ENCODE measurements around the gene RNF130.

Gene RNF130

DNA sequence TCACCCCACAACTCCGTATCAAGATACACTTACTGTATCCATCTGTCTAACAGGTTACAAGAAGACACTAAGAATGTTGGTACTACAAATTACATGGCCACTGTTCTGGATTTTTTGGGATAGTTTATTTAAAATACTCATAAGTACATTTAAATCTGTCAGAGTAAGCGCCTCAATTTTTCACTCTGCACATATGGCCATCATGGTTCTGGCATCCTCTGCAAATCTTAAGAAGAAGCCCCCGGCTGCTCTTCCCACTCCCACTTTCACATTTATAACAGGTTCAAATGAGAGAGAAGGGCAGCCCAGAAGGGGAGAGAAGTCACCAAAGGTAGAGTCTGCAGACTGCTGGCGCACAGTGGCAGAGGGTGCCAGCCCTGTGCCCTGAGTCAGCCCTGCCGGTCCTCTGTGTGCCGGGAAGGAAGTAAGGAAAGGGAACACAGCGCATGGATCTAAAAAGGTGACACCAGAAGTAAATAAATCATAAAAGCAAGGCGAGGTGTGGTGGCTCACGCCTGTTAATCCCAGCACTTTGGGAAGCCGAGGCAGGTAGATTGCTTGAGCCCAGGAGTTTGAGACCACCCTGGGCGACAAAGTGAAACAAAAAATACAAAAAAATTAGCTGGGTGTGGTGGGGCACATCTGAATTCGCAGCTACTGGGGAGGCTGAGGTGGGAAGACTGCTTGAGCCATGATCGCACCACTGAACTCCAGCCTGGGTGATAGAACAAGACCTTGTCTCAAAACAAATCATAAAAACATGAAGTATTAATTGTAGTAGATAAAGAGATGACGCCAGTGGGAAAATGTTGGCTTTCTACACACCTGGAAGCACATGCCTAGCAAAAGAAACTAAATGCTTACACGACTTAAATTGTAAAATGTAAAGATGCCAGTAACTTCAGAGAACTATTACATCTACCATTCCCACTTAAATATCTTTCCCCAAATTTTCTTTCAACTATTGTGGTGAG, 30.0 kb downstream of the RNF130 start (continued):
- TF ChIP-seq ZFP69B (tag by site-specific recombination; IDR thresholded peaks at IDR 0.05) (no peak), ZNF701 (tag by site-specific recombination; IDR thresholded peaks at IDR 0.05) (no peak), ZNF692 (tag by site-specific recombination; IDR thresholded peaks at IDR 0.05) (no peak), ZNF626 (tag by site-specific recombination; IDR thresholded peaks at IDR 0.05) (no peak)
- TF ChIP-seq, protein P1, sequence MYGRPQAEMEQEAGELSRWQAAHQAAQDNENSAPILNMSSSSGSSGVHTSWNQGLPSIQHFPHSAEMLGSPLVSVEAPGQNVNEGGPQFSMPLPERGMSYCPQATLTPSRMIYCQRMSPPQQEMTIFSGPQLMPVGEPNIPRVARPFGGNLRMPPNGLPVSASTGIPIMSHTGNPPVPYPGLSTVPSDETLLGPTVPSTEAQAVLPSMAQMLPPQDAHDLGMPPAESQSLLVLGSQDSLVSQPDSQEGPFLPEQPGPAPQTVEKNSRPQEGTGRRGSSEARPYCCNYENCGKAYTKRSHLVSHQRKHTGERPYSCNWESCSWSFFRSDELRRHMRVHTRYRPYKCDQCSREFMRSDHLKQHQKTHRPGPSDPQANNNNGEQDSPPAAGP (tag by site-specific recombination; IDR thresholded peaks at IDR 0.05), result no peak

DNA sequence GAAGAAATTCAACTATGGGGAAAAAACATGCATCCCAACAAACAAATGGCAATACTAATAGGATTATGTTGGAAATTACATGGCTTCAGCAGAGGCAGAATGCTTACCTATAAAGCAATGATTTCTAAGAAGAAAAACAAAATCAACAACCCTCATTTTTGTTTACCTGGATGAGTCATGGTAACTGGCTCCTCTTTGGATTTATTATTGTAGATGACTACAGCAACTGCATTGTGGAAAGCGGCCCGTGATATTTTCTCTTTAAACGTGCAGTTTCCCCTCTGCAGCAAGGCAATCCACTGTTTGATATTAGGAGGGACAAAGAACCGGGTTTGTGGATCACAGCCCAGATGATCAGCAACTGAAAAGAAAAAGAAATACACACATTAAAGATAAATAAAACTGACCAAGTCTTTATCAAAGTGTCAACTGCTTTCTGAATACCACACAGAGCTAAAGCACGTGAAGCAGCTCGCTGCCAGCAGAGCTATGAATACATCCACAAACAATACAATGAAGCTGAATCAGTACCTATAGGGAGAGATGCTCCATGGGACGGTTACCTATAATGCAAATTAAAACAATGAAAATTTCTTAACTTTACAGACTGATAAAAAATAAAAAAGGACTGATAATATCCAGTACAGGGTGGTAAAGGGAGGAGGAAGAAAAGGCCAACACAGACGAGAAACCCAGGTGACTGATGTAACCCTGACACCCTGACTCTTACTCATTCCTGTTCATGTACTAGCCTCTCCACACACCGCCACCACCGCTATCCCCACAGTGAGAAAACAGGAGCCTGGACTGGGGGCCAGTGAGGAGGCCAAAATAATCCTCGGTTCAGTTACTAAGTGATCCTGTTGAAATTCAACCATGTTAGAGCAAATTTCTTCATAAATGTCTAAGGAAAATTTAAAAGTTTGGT, 31.0 kb downstream of the RNF130 start:
- Histone ChIP-seq H3K9me3 (ENCODE audit: control insufficient read depth, insufficient read depth, low read depth, low read length) (no peaks in the 10 kb centered on the region), H3K36me3 (ENCODE audit: control insufficient read depth in 2 of 2, insufficient read depth in 1 of 2, low read length in 2 of 2) (peaks cover 4 to 21% of the 10 kb centered on the region in 2 experiments; a peak in 2 of 3 replicates), H3K4me1 (ENCODE audit: control insufficient read depth, insufficient read depth, low read length) (no peaks in the 10 kb centered on the region), H3K27ac (ENCODE audit: extremely low read depth, low read depth, low read length) (no peak overlapping the region), H3K4me3 (ENCODE audit: low read depth, low read length) (no peak overlapping the region)
- ChIA-PET CTCF (no interaction called here), POLR2A (no interaction called here)
- TF ChIP-seq ZNF121 (tag by site-specific recombination; IDR thresholded peaks at IDR 0.05) (no peak), ZXDB (tag by site-specific recombination; IDR thresholded peaks at IDR 0.05) (no peak), ZBTB6 (tag by site-specific recombination; IDR thresholded peaks at IDR 0.05) (no peak), ZNF133 (tag by site-specific recombination; IDR thresholded peaks at IDR 0.05) (no peak), ZNF514 (tag by site-specific recombination; IDR thresholded peaks at IDR 0.05) (no peak), ZNF132 (tag by site-specific recombination; IDR thresholded peaks at IDR 0.05; ENCODE audit: borderline replicate concordance) (no peak), BCL11B (tag by site-specific recombination; IDR thresholded peaks at IDR 0.05; ENCODE audit: low read depth) (no peak), ZSCAN16 (tag by site-specific recombination; IDR thresholded peaks at IDR 0.05) (no peak), ZNF670 (tag by site-specific recombination; IDR thresholded peaks at IDR 0.05; ENCODE audit: low read depth) (no peak), ZNF571 (tag by site-specific recombination; IDR thresholded peaks at IDR 0.05) (no peak), SETDB1 (IDR thresholded peaks at IDR 0.05; ENCODE audit: insufficient read length, low read length) (no peak)
- TF ChIP-seq, protein P2, sequence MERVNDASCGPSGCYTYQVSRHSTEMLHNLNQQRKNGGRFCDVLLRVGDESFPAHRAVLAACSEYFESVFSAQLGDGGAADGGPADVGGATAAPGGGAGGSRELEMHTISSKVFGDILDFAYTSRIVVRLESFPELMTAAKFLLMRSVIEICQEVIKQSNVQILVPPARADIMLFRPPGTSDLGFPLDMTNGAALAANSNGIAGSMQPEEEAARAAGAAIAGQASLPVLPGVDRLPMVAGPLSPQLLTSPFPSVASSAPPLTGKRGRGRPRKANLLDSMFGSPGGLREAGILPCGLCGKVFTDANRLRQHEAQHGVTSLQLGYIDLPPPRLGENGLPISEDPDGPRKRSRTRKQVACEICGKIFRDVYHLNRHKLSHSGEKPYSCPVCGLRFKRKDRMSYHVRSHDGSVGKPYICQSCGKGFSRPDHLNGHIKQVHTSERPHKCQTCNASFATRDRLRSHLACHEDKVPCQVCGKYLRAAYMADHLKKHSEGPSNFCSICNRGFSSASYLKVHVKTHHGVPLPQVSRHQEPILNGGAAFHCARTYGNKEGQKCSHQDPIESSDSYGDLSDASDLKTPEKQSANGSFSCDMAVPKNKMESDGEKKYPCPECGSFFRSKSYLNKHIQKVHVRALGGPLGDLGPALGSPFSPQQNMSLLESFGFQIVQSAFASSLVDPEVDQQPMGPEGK (tag by site-specific recombination; IDR thresholded peaks at IDR 0.05), result no peak
- TF ChIP-seq, protein P3, sequence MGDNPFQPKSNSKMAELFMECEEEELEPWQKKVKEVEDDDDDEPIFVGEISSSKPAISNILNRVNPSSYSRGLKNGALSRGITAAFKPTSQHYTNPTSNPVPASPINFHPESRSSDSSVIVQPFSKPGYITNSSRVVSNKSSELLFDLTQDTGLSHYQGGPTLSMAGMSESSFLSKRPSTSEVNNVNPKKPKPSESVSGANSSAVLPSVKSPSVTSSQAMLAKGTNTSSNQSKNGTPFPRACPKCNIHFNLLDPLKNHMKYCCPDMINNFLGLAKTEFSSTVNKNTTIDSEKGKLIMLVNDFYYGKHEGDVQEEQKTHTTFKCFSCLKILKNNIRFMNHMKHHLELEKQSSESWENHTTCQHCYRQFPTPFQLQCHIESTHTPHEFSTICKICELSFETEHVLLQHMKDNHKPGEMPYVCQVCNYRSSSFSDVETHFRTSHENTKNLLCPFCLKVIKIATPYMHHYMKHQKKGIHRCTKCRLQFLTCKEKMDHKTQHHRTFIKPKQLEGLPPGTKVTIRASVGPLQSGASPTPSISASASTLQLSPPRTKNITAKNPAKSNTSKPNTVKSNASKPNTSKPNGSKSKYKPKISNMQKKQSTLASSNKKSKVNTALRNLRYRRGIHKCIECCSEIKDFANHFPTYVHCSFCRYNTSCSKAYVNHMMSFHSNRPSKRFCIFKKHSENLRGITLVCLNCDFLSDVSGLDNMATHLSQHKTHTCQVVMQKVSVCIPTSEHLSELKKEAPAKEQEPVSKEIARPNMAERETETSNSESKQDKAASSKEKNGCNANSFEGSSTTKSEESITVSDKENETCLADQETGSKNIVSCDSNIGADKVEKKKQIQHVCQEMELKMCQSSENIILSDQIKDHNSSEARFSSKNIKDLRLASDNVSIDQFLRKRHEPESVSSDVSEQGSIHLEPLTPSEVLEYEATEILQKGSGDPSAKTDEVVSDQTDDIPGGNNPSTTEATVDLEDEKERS (tag by site-specific recombination; IDR thresholded peaks at IDR 0.05), result no peak

All from HEK293 (cell line).